GM12892 (cell line): ENCODE data around the gene CPEB4.

Source experiments
- DNase-seq: peaks from one replicate; pipeline ENCODE4 v3.0.0; 2011; ENCODE audit not compliant: insufficient read length
- FAIRE-seq: peaks from 2 replicates; lab custom pipeline; 2011; peaks lifted over from hg19 to GRCh38; lab: Jason Lieb, UNC
- POLR2A ChIP-seq: IDR thresholded peaks from 2 replicates; pipeline ENCODE4 v1.6.1; 2011; ENCODE audit warnings: low read depth, low read length, control low read depth
- POLR2AphosphoS5 ChIP-seq: IDR thresholded peaks from 2 replicates; pipeline ENCODE4 v1.6.1; 2011; ENCODE audit warnings: low read depth, low read length, control low read depth
- TAF1 ChIP-seq: IDR thresholded peaks from 2 replicates; pipeline ENCODE4 v1.6.1; 2011; ENCODE audit warnings: low read depth, mild to moderate bottlenecking, control low read depth, low read length, borderline replicate concordance

The CPEB4 gene

GRCh38 chr5:173984218-173984617, 96.1 kb downstream of the CPEB4 start:
- FAIRE-seq (no peak), DNase-seq (no peak)
- TF ChIP-seq TAF1: no peak
- TF ChIP-seq POLR2A: no peak
- TF ChIP-seq POLR2AphosphoS5: no peak

DNA sequence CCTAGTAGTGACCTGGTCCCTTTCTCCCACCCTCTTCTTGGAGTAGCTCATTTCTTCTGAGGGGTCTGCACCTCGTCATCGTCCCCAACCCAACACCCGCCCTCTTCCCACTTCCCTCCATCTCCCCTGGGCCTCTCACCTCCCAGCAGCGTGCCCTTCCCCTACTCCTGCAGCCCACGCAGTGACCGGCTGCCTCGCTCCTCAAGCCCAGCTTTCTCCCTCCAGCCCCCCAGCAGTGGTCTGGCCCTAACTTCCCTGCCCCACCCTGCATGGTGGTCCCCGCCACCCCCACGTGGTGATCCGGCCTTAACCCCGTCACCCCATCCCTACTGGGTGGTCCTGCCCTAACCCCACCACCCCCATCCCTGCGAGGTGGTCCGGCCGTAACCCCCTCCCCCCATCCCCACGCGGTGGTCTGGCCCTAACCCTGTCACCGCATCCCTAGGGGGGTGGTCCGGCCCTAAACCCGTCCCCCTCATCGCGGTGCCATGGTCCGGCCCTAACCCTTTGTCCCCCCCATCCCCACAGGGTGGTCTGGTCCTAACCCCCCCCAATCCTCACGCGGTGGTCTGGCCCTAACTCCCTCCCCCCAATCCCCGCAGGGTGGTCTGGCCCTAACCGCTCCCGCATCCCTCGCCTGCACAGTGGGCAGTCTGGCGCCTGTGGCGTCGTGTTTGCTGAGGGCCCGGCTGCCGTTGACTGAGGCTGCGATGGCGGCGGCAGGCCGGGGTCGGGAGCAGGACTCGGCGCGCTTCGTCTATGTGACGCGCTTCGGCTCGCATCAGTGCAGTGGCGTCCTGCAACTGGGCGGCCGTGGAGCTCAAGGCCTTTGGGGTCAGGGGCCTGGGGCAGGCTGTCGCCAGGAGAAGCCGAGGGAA, 100.6 kb downstream of the CPEB4 start, which contains the start of gene C5orf47:
Gene C5orf47, plus strand, starts transcription at position 617 of the 878 bp plus-strand sequence. Its CDS starts 94 bp downstream, at position 711.
- no peak for TF ChIP-seq POLR2A
- TF ChIP-seq POLR2AphosphoS5: no peak
- no peak for TF ChIP-seq TAF1
- FAIRE-seq (no peak), DNase-seq (no peak)

GRCh38 chr5:173989432-173990082, 101.4 kb downstream of the CPEB4 start:
- TF ChIP-seq POLR2A (no peak), TAF1 (no peak), POLR2AphosphoS5 (no peak)
- FAIRE-seq: no peak
- DNase-seq: no peak

GRCh38 chr5:173997331-173997730, 109.2 kb downstream of the CPEB4 start:
- TF ChIP-seq POLR2AphosphoS5 (no peak), POLR2A (no peak), TAF1 (no peak)
- FAIRE-seq: no peak
- DNase-seq: no peak

DNA sequence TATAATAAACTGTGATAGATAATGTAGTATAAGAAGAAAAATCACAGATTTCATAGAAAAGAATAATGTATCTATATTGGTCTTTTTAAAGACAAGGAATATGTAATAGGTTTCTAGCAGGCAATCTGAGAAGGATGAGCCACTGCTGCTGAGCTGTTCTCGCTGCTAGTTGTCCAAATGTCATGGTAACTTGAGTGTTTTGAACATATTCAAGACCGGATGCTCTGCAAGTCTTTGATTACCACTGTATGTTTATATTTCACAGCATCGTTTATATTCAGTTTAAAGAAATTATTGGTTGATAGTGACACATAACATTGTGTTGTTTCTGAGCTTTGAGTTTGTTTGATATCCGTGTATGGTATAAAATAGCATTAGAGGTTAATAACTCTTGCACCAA, 110.4 kb downstream of the CPEB4 start:
- no peak for TF ChIP-seq POLR2AphosphoS5
- TF ChIP-seq TAF1: no peak
- TF ChIP-seq POLR2A: no peak
- no peak for DNase-seq
- no peak for FAIRE-seq

- no peak for DNase-seq
- no peak for TF ChIP-seq TAF1
- no peak for TF ChIP-seq POLR2AphosphoS5
- no peak for FAIRE-seq
These were observed 111.9 kb downstream of the CPEB4 start for GRCh38 chr5:174000076-174000475.

DNA sequence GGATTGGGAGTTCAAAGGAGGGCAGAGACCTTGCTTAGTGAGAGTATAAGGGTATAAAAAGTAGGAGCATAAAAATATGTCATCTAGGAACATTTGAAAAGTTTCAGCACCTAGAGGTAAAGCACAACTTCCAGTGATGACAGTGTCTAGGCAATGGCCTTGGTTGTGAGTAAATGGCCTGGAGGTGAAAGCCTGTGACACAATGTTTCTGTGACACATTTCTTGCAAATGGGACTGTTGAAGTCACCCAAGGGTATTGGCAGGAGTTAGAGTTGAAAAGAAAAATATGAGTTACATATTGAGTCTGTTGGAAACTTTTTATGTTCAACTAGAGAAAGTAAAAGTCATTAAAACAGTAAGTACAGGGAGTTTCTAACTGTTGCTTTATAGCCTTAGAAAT, 115.6 kb downstream of the CPEB4 start:
- TF ChIP-seq TAF1 (no peak), POLR2AphosphoS5 (no peak), POLR2A (no peak)
- DNase-seq (no peak), FAIRE-seq (no peak)

GRCh38 chr5:174008922-174009321, 120.8 kb downstream of the CPEB4 start:
- DNase-seq (no peak), FAIRE-seq (no peak)
- no peak for TF ChIP-seq POLR2A

DNA sequence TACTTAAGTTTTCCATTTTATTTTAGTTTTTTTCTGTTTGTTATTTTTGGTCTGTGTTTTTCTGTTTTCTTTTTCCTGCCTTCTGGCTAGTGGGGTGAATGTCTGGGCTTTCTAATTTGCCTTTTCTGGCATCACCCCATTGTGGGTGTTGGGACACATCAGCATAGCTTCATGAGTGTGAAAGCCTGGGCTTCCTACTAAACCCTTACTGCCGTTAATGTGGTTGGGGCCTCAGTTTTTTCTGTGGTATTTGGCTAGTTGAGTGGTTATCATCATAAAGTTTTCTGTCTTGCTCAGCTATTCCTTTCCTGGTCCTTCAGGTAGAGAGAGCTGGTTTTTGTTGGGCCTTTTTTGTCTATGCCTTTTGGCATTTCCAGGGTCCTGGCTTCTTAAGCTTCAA, 122.2 kb downstream of the CPEB4 start:
- FAIRE-seq (no peak), DNase-seq (no peak)
- no peak for TF ChIP-seq POLR2A
- no peak for TF ChIP-seq TAF1
- no peak for TF ChIP-seq POLR2AphosphoS5

- TF ChIP-seq POLR2A: no peak
- no peak for TF ChIP-seq POLR2AphosphoS5
- no peak for TF ChIP-seq TAF1
- FAIRE-seq: no peak
- no peak for DNase-seq
These were observed 123.3 kb downstream of the CPEB4 start for GRCh38 chr5:174011441-174011840.
